Common myeloid progenitor, CD34-positive (primary cell): ENCODE results near the gene GPR146.

ENCODE experiments used
- CTCF ChIA-PET: fragments of 350-600 bp; sonication (Branson Sonifier 250); formaldehyde crosslinking; loops from one replicate; lab custom pipeline; 2021; ENCODE audit warnings: antibody characterized with exemption; lab: Charles Lee
- POLR2A ChIA-PET: fragments of 350-600 bp; sonication (Branson Sonifier 250); formaldehyde crosslinking; loops from one replicate; lab custom pipeline; 2021; ENCODE audit warnings: antibody characterized with exemption; lab: Charles Lee
- DNase-seq, 3 donors: peaks; one replicate each; pipeline versions ENCODE4 v3.0.0 to v3.0.0-alpha.2; 2013
- H3K27ac ChIP-seq, 2 experiments: 1 replicate in 1 of 2; 2 replicates in 1 of 2; pipeline ENCODE4 v1.7.0; 2013; ENCODE audit warnings: inconsistent platforms in 2 of 2, low read length in 2 of 2, mild to moderate bottlenecking in 2 of 2, low read depth in 1 of 2, moderate library complexity in 1 of 2; ENCODE audit not compliant: severe bottlenecking in 2 of 2, insufficient read depth in 1 of 2, poor library complexity in 1 of 2
- H3K27me3 ChIP-seq, 5 experiments: replicated peaks in 2 of 5; 1 replicate in 3 of 5; 2 replicates in 2 of 5; pipeline versions ENCODE4 v1.6.1 to v1.7.0; 2013; ENCODE audit warnings: low read length in 4 of 5, mild to moderate bottlenecking in 2 of 5, moderate library complexity in 2 of 5, inconsistent platforms in 1 of 5; ENCODE audit not compliant: insufficient read depth in 5 of 5, control insufficient read depth in 4 of 5
- H3K36me3 ChIP-seq, 4 experiments: 1 replicate in 2 of 4; 2 replicates in 2 of 4; pipeline versions ENCODE4 v1.6.1 to v1.7.0; 2013; ENCODE audit warnings: low read length in 3 of 4, control low read depth in 1 of 4, mild to moderate bottlenecking in 1 of 4; ENCODE audit not compliant: control insufficient read depth in 4 of 4, insufficient read depth in 4 of 4
- H3K4me1 ChIP-seq, 4 experiments: 1 replicate in 3 of 4; 2 replicates in 1 of 4; pipeline versions ENCODE4 v1.6.1 to v1.7.1; 2013; ENCODE audit warnings: low read length in 3 of 4, mild to moderate bottlenecking in 3 of 4, control low read depth in 1 of 4, inconsistent platforms in 1 of 4, moderate library complexity in 1 of 4; ENCODE audit not compliant: control insufficient read depth in 4 of 4, insufficient read depth in 4 of 4; ENCODE audit errors: control extremely low read depth in 1 of 4
- H3K4me3 ChIP-seq, 7 experiments: 1 replicate in 4 of 7; 2 replicates in 3 of 7; pipeline versions ENCODE4 v1.5.1 to v1.7.0; 2013; ENCODE audit warnings: mild to moderate bottlenecking in 7 of 7, low read length in 6 of 7, moderate library complexity in 6 of 7, inconsistent platforms in 2 of 7, low read depth in 2 of 7, control low read depth in 1 of 7; ENCODE audit not compliant: insufficient read depth in 4 of 7, control insufficient read depth in 1 of 7; ENCODE audit errors: extremely low read depth in 1 of 7
- H3K9me3 ChIP-seq, 5 experiments: 1 replicate in 4 of 5; 2 replicates in 1 of 5; pipeline versions ENCODE4 v1.6.1 to v1.7.1; 2013; ENCODE audit warnings: low read length in 4 of 5, mild to moderate bottlenecking in 2 of 5, inconsistent platforms in 1 of 5, low read depth in 1 of 5, moderate library complexity in 1 of 5; ENCODE audit not compliant: control insufficient read depth in 4 of 5, insufficient read depth in 2 of 5; ENCODE audit errors: control extremely low read depth in 1 of 5
- WGBS: methylation state at CpG from one replicate; pipeline ENCODE4 v1.1.5; 2013; ENCODE audit not compliant: insufficient coverage; 5-methylcytosine and 5-hydroxymethylcytosine counted together

Gene GPR146

DNA sequence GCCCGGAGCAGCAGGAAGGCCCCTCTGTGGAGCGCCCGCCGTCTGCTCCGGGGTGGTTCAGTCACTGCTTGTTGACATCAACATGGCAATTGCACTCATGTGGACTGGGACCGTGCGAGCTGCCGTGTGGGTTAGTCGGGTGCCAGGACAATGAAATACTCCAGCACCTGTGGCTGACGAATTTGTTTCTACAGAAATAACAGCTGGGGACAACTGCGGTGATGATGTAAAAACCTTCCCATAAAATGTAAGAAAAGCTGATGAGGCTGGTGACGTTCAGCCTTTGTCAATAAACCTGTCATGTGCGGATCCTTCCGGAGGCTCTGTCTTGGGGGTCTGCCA lies 49.1 kb downstream of the GPR146 start:
- POLR2A ChIA-PET = no interaction called here
- Histone ChIP-seq H3K9me3 (peaks cover 0 to 3% (median 0%) of the 10 kb centered on the region in 5 experiments), H3K4me1 (peaks cover 0 to 5% (median 0%) of the 10 kb centered on the region in 4 experiments), H3K27ac (no peak overlapping the region), H3K4me3 (no peak overlapping the region), H3K27me3 (no peaks in the 10 kb centered on the region), H3K36me3 (peaks cover 0 to 9% (median 6%) of the 10 kb centered on the region in 4 experiments)
- CTCF ChIA-PET = interaction anchor here (0.9 to 2.2 kb wide), 2 partner anchors 99 to 101 kb away, joined by 3 to 7 read pairs; no protein-coding TSS in a partner anchor
- DNase-seq = no peak
- WGBS = 95% methylated on average over 14 of the region's 14 CpGs

DNA sequence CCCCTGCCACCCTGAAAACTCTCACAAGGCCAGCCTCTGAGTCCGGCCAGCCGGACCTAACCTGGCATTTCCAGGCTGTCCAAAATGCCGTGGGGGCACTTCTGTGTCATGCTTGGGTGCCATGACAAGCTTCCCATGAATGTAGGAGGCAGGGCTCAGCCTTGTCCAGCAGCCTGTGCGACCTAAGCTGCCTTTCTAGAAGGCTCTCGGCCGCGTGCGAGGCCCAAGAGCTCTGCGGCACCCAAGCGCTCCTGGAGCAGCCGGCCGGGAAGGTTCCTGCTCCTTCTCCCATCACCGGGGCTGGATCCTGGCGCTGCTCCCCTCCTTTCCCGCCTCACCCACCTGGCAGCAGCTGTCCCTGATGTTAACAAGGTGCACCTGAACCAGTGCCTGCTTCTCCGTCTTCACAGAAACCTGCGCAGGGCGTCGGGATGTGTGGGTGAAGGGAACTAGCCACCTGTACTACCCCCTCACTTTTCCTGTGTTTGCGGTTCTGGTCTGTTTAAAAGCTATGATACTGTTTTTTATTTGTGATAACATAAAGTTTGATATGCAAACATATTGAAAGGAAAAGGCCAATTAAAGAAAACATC lies 49.7 kb downstream of the GPR146 start:
- Histone ChIP-seq H3K9me3 (peaks cover 0 to 3% (median 0%) of the 10 kb centered on the region in 5 experiments), H3K4me3 (no peak overlapping the region), H3K4me1 (peaks cover 0 to 5% (median 0%) of the 10 kb centered on the region in 4 experiments), H3K27ac (no peak overlapping the region), H3K36me3 (peaks cover 0 to 9% (median 6%) of the 10 kb centered on the region in 4 experiments), H3K27me3 (no peaks in the 10 kb centered on the region)
- POLR2A ChIA-PET = no interaction called here
- CTCF ChIA-PET = interaction anchor here (0.9 to 2.2 kb wide), 4 partner anchors 9 to 101 kb away, joined by 3 to 7 read pairs (median 3); no protein-coding TSS in a partner anchor
- no peak for DNase-seq
- WGBS = over 99% methylated on average over 11 of the region's 20 CpGs

DNA sequence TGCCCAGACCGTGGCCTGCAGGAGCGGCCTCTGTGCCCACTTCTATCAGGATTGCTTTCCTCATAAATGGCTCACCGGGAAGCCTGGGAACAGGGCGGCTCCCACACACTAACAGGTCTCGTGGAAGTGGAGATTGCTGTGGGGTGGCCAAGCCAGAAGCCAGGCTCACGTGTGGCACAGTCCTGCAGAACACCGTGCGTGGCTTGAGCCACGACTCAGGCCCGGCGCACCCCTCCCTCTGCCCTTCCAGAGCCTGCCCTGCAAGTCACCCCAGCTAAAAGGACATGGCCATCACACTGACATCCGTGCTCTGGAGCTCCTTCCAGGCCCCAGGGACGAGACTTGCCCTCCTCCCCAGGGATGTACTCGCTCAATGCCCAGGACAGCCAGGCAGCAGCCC lies 50.5 kb downstream of the GPR146 start:
- Histone ChIP-seq H3K4me1 (peaks cover 0 to 5% (median 0%) of the 10 kb centered on the region in 4 experiments), H3K36me3 (peaks cover 0 to 9% (median 6%) of the 10 kb centered on the region in 4 experiments), H3K27me3 (no peaks in the 10 kb centered on the region), H3K9me3 (peaks cover 0 to 3% (median 0%) of the 10 kb centered on the region in 5 experiments), H3K4me3 (no peak overlapping the region), H3K27ac (no peak overlapping the region)
- no peak for DNase-seq
- POLR2A ChIA-PET = interaction anchor here (0.6 kb wide), 1 partner anchor 69 kb away, joined by 3 read pairs; no protein-coding TSS in a partner anchor
- CTCF ChIA-PET = interaction anchor here (0.7 to 2.2 kb wide), 5 partner anchors 8 to 101 kb away, joined by 3 to 7 read pairs (median 3); no protein-coding TSS in a partner anchor
- 98% methylated on average over 8 of the region's 14 CpGs for WGBS

GRCh38 chr7:1095621-1096155 lies 51.3 kb downstream of the GPR146 start:
- no peaks in the 10 kb centered on the region for H3K27me3 ChIP-seq
- H3K4me3 ChIP-seq = no peak overlapping the region
- POLR2A ChIA-PET = interaction anchor here (0.6 kb wide), 1 partner anchor 68 kb away, joined by 3 read pairs; no protein-coding TSS in a partner anchor
- peaks cover 0 to 12% (median 6%) of the 10 kb centered on the region in 4 experiments for H3K36me3 ChIP-seq
- CTCF ChIA-PET = interaction anchor here (1.2 kb wide), 1 partner anchor 74 kb away, joined by 3 read pairs; no protein-coding TSS in a partner anchor
- WGBS = 97% methylated on average over 17 of the region's 23 CpGs
- H3K27ac ChIP-seq = no peak overlapping the region
- DNase-seq = no peak
- peaks cover 0 to 3% (median 0%) of the 10 kb centered on the region in 5 experiments for H3K9me3 ChIP-seq
- peaks cover 0 to 7% (median 0%) of the 10 kb centered on the region in 4 experiments for H3K4me1 ChIP-seq

GRCh38 chr7:1096156-1097119 lies 52.1 kb downstream of the GPR146 start:
- no peaks in the 10 kb centered on the region for H3K27me3 ChIP-seq
- WGBS = 98% methylated on average over 31 of the region's 44 CpGs
- peaks cover 0 to 5% (median 0%) of the 10 kb centered on the region in 4 experiments for H3K4me1 ChIP-seq
- DNase-seq = peak in 1 of 3 donors; percentile 8
- no peak overlapping the region for H3K4me3 ChIP-seq
- H3K36me3 ChIP-seq = peaks cover 0 to 12% (median 8%) of the 10 kb centered on the region in 4 experiments
- ChIA-PET POLR2A (no interaction called here), CTCF (no interaction called here)
- H3K27ac ChIP-seq = no peak overlapping the region
- H3K9me3 ChIP-seq = peaks cover 0 to 3% (median 0%) of the 10 kb centered on the region in 5 experiments

DNA sequence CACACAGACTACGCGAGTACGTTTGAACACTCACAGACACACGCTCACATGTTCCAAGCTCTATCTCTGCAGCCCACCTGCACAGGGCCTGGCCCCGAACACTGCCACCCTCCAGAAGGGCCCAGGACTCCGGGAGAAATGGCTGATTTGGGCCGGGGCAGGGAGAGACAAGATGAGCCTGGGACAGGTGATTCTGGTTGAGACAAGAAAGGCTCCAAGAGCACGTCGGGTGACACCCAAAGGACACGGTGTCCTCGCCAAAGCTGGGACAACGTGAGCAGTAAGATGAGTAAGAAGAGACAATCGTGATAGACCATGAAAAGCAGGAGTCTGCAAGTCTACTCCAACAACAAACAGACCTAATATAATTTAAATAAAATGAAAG lies 52.8 kb downstream of the GPR146 start:
- H3K9me3 ChIP-seq = peaks cover 0 to 3% (median 0%) of the 10 kb centered on the region in 5 experiments
- H3K4me3 ChIP-seq = no peak overlapping the region
- H3K36me3 ChIP-seq = peaks cover 0 to 9% (median 6%) of the 10 kb centered on the region in 4 experiments
- H3K4me1 ChIP-seq = peaks cover 0 to 5% (median 0%) of the 10 kb centered on the region in 4 experiments
- ChIA-PET POLR2A (no interaction called here), CTCF (interaction anchor here (0.6 kb wide), 1 partner anchor 13 kb away, joined by 3 read pairs; no protein-coding TSS in a partner anchor)
- no peak for DNase-seq
- H3K27ac ChIP-seq = no peak overlapping the region
- 91% methylated on average over 7 of the region's 13 CpGs for WGBS
- H3K27me3 ChIP-seq = no peaks in the 10 kb centered on the region
